NCI-H2196 treated with DMSO at 0.1 percent for 48 hours (cell line): ENCODE results near the gene MYL6.
A peak's percentile ranks its signal among the peaks of the same experiment; 100 is the strongest.
"Not testable (repeated sequence)": the region's sequence is repeated elsewhere in the genome, so short reads cannot be mapped to it uniquely, and the experiment has no call there.

Experiments
- DNase-seq: peaks from one replicate; lab custom pipeline; 2025; ENCODE audit not compliant: unreplicated experiment; lab: John Stamatoyannopoulos, UW

The MYL6 gene

DNA sequence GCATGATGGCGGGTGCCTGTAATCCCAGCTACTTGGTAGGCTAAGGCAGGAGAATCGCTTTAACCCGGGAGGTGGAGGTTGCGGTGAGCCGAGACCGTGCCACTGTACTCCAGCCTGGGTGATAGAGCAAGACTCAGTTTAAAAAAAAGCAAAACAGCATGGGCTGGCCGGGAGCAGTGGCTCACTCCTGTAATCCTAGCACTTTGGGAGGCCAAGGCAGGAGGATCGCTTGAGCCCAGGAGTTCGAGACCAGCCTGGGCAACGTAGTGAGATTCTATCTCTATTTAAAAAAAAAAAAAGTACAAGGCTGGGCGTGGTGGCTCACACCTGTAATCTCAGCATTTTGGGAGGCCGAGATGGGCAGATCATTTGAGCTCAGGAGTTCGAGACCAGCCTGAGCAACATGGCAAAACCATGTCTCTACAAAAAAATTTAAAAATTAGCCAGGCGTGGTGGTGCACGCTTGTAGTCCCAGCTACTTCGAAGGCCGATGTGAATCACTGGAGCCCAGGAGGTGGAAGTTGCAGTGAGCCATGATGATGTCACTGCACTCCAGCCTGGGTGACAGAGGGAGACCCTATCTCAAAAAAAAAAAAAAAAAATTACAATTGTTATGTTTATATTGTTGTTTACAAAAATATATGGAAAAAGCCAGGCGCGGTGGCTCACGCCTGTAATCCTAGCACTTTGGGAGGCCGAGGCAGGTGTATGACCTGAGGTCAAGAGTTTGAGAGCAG is 1.5 kb upstream of the MYL6 start:
- not testable (repeated sequence) for DNase-seq

DNA sequence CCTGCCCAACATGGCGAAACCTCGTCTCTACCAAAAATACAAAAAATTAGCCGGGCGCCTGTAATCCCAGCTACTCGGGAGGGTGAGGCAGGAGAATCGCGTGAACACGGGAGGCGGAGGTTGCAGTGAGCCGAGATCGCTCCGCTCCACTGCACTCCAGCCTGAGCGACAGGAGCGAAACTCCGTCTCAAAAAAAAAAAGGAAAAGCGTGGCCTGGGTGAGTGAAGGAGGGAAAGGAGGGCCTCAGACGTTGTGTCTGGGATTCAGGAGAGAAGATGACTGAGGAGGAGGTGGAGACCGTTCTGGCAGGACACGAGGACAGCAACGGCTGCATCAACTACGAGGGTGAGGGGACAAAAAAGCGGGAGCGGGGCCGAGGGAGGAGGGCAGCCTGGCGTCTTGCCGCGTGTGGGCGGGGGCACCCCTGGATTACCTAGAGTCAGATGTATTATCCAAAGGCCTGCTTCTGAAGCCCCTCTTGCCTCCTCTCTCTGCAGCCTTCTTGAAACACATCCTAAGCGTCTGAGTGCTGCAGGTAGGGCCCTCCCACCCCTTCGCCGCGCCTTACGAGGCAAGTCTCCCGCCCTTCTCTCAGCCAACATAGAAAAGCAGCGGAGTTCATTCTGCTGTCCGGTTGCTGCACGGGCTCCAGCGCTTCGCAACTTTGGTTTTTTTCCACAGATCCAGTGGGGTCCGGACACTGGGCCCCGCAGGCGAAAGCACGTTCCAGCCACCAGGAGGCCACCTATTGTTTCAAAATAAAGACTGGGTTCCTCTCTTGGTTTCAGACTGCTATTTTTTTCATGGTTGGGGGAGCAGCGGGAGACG is 744 bp upstream of the MYL6 start:
- peak; percentile 84 for DNase-seq

DNA sequence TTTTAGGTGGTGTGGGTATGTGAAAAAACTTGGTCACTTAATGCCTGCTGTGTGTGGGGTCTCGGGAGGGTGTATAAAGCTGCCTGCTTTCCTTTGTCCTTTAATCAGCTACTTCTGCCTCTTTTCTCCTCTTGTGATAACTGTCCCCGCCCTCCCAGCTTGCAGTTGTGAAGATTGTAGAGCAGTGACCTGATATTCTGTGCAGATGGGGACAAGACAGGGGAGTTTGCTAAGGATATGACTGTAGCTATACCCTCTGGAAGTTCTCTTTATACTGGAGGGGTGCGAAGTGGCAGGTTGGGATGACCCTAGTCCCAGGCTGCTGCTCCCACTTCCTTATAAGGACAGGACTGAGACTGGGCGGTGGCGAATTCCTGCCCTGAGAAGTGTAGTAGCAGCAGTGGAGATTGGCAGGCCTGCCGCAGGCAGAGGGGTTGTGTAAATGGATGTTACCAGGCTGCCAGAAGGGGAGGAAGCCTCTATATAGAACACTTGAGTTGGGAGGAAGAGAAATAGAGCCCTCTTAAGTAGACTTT is 835 bp downstream of the MYL6 start:
- DNase-seq = no peak

DNA sequence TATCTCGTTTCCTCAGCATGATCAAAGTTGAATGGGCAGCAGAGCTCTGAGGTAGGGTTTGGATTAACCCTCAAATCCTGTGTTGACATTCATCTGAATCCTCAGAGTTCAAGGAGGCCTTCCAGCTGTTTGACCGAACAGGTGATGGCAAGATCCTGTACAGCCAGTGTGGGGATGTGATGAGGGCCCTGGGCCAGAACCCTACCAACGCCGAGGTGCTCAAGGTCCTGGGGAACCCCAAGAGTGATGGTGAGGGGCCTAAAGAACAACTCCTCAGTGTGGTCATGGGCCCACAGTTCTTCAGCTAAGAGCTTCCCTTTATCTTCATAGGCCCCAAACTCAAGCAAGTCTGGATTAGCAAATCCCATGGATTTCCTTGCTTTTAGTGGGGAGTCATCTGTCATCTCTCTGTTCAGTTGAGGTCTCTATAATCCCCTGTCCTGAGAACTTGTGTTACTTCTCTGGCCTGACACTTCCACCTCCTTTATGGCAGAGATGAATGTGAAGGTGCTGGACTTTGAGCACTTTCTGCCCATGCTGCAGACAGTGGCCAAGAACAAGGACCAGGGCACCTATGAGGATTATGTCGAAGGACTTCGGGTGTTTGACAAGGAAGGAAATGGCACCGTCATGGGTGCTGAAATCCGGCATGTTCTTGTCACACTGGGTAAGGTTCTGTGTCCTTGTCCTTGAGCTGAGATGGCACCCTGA is 1.5 kb downstream of the MYL6 start:
- no peak for DNase-seq

DNA sequence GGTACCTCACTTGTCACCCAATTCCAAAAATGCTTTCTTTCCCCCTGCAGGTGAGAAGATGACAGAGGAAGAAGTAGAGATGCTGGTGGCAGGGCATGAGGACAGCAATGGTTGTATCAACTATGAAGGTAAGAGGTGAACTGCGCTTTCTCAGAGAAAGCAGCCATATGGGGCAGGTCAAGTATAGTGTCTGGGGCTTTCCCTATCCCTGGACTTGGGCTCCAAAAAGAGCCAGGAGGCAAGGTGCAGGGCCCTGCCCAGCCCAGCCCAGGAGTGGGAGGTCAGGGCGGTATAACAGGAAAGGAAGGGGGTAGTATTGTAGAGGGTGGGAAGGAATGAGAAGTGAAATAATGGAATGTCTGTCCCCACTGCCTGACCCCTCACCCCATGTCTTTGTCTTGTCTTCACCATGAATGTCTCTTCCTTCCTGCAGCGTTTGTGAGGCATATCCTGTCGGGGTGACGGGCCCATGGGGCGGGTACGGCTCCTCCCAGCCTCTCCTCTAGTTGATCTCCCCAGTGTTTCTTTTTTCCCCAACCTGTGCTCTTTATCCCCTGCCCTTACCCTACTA is 2.1 kb downstream of the MYL6 start:
- no peak for DNase-seq

DNA sequence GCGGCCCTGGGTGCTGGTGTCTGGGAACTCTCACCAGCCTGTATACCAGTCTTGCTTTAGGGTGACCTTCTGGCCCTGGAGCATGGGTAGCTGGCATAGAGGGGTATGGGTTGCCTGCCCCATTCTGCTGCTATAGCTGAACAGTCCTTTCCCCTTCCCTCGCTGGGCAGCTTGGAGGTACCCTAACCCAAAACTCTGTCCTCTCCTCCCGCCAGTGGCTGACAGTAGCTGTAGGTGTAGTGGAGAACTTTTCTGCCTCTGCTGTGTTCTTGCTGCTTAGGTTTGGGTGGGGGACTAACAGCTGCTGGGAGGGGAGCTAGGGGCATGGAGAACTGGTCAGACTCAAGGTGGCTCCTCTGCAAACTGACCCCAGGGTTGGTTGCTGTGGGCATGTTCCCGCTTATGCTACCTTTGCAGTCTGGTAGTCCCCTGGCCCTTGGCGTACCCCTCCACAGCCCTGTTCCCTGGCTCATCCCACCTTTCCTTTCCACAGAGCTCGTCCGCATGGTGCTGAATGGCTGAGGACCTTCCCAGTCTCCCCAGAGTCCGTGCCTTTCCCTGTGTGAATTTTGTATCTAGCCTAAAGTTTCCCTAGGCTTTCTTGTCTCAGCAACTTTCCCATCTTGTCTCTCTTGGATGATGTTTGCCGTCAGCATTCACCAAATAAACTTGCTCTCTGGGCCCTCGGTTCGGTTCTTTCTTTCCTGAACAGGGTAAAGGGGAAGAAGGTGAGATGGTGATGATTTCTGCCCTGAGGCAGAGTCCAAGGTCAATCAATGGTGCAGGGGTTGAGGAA is 2.9 kb downstream of the MYL6 start:
- DNase-seq = no peak

DNA sequence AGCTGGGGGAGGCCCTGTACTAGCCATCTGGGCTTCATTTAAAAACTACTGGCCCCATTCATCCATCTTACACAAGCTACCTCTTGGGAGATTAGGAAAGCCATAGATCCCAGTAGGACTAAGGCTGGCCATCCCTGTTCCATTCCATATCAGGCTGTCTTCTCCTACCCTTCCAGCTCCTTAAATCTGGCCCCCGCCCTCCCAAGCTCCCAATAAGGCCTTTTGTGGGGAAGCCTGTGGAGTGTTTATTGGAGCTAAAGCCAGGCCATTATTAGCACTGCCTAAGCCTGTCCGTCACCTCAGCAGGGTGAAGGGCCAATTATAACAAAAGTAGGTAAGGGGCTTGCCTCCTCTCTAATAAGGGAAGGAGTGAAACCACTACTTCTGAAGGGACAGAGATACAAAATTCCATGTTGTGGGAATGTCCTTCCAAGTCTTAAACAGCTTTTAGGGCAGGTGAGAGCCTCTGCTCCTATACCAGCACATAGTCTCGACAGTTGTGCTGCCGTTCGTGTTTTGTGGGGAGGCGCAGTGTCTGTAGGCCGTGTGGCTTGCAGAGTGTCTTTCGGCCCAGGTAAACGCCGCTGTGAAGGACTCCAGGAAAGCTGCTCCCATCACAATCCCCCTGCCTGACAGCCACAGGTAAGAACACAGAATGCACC is 3.7 kb downstream of the MYL6 start:
- DNase-seq = no peak

DNA sequence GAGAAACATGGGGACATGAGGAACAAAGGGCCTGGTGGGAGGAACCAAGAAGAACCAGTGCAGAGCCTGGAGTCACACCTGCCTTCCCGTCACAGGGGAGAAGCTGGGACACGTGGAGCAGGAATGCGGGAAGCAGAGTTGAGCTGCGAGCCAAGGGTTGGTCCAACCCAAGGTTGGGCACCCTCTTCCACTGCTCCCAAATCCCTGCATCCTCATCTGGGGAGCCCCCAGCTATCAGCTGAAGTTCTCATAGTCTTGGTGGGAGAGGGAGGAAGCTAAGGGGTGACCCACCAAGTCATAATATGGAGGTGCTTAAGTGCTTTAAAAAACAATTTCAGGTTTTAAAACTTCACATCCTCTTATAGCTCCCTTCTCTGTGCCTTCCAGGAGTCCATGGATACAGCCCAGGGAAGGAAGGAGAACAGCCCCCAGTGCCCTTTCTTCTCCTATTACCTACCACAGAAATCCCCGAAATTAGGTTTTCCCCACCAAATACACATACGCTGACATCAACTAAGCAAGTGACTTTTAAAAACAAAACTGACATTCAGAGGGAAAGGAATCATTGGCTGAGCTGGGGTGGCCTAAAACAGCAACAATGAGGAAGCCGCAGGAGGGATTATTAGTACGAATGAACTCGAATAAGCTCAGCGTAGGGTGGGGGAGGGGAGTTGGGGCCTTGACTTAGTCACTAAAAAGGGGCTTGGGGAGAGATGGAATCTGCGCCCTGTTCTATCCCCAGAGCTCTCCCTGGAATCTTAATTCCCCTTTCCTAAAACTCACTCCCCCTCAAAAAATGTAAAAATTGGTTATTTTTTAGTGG is 4.5 kb downstream of the MYL6 start:
- no peak for DNase-seq

DNA sequence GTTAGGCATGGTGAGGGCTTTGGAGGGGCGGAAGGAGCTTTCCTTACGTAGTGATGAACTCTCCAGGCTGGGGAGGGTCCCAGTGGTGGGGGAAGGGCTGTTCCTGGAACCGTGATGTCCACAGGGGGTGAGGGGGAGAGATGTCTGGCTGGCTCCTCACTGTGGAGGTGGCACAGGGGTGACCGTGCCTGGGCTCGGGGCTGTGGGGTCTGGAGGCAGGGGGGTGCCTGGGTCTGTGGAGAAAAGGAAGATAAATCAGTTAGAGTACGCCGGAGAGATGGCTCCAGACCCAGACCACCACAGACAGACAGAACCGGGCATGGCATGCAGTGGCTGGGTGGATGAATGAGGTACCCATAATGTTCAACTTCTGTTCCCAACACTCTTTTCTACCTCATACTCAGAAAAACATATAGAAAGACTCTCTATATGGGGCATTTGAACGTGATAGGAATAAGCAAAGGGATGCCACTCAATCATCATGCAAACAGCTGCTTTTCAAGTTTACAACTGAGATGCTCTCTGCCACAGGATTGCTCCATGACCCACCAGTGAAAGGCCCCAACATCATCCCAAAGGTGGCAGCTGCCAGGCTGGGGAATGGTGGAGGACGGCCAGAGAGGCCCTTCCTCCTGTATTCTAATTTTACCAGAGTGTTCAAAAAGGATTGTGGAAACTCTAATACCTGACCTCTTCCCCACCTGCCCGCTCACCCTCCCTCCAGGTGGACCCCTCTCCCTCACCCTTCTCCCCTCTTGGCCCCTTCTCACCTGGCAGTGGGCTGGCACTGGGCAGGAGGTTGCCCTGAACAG is 5.6 kb downstream of the MYL6 start:
- DNase-seq = no peak

DNA sequence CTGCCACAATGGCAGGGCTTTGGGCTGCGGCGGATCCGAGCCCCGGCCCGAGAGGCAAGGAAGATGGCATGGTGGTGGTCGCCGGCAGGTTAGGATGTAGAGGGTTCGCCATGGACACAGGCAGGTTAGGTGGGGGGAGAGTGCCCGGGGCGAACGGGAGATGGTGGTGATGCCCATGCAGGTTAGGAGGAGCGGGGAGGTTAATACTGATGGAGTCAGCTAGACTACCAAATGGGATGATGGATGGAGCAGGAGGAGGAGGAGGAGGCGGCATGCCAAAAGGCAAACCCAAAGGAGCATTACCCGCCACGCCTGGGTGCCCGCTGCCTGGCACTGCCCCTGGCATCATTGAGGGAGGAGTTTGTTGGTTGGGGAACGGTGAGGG is 6.2 kb downstream of the MYL6 start:
- DNase-seq = no peak

DNA sequence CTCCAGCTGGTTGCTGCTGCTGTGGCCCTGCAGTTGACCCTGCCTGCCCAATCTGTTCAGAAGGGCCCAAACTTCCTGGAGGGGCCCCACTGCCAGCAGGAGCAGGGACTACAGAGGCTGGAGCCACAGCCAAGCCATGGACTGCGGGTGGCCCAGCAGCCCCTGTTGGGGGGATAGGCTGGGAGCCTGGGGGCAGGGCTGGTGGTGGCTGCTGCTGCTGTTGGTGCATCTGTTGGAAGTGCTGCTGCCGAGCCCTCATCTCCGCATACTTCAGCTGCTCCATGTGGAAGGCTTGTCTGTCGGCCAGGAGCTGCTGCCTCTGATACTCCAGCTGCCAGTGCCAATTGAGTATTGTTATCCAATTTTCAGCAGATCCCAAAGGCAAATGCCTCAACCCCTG is 7.2 kb downstream of the MYL6 start:
- DNase-seq = no peak

DNA sequence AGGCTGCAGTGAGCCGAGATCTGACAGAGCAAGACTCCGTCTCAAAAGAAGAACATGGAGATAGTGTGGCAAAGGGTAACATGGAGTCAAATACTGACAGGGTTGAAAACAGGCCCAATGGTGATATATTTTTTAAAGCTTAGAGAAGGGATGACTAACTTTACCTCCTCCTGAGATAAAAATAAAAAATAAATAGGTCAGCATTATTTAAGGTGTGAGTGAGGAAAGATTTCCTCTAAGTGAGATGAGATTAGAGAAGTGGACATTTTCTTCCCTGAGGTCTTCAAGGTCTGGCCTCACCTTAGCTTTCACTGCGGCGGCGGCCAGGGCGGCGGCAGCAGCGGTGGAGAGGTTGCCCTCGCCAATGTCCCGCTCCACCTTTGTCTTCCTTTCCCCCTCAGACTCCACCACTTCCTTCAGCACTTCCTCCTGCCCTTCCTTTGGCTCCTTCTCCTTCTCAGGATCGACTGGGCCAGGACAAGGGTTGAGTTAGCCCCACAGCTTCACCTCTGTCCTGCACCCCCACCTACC is 11.1 kb downstream of the MYL6 start:
- DNase-seq = no peak

DNA sequence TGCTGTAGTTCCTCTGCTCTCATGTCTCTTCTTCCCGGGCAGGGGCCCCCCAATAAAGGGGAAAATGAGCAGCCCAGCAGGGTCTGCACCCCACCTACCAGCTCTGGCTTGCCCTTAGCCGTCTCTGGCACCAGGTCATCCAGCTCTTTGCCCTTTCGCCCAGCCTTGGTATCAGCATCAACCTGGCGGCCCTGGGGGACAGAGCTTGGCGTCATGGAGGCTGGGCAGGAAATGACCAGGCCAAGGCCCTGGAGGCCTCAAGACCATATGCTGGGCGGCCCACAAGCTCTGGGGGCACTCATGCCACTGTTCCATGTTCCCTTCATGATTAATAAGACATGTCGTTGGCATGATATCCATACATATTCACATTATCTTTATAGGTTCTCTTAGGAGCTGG is 14.7 kb downstream of the MYL6 start:
- DNase-seq = no peak

DNA sequence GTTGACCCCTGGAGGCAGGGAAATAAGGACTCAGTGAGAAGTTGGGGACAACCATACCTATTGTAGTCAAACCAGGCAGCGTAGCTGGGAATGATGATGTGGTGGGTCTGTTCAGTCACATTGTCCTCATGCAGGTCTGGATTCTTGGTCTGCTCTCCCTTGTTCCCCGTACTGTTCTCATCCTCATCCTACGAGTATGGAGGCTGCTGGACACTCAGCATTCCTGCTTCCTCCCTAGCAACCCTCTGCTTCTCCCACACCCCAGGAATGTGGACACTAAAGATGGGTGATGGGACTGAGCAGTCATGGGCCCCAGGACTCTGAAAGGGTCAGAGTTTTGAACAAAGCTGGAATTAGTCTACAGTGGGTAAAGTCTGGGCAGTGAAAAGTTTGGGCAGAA is 20.2 kb downstream of the MYL6 start:
- DNase-seq = no peak

DNA sequence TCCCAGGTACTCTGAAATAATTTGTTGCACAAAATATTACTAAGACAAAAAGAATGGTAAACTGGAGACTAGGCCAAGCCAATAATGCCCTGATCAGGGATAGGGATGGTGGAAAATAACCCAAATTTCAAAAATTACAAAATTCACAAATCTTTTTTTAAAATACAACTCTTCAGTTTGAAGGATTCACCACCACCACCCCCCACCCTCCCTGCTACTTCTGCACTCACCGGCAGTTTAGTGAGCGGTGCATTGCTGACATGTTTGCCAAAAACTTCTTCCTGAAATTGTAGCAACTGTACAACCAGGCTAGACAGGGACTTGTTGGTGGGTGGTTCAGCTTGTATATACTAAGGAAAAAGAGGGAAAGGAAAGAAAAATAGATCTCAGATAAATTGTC is 28.8 kb downstream of the MYL6 start:
- DNase-seq = no peak

DNA sequence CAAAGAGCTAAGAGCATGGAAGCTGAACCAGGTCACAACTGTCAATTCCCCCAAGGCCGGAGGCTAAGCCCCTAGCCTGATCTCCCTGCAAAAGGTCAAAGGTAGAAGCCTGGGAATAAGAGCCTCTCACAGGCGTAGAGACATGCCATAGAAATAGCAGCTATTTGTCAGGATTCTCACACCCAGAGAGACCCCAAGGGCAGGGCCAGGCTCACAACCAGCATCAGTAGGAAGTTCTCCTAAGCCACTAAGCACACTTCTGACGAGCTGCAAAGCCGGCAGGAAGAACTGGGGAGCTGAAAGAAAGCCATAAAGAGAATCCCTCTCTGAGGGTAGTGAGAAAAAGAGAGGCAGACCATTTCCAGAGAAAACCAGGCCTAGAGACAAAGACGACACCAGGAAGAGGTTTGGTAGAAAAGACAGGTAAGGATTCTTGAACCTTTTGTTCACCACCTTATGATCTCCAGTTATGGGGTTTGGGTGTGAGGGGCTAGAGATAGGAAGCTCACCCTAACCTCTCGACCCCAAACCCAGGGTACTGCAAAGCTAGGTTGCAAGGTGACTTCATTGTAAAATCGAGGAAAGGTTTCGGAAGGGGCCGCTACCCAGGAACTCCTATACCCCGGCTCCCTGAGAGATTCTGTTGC is 30.1 kb downstream of the MYL6 start:
- no peak for DNase-seq

DNA sequence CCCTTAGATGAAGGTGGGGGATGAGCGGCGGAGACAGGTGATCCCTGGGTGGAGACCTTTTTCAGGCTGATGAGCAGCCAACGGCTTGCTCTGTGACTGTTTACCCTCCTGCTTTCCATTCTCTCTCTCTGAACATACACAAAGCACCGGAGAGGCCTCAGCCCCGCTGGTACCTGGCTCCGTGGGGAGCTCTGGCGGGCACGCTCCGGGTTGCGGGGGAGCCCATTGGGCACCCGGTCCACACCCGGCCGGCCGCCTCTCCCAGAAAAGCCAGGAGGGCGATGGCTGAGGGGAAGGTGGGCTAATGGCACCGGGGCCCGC is 30.6 kb downstream of the MYL6 start:
- no peak for DNase-seq
